OCI-LY1 (cell line): ENCODE results near the gene ESPNL.
"Not testable (repeated sequence)": the region's sequence is repeated elsewhere in the genome, so short reads cannot be mapped to it uniquely, and the experiment has no call there.

Experiments used
- H2AFZ ChIP-seq: fragments of 200-600 bp; sonication (generic), shearing (Covaris generic); 2 replicates; pipeline ENCODE4 v1.6.0; 2014; ENCODE audit warnings: antibody characterized with exemption, mild to moderate bottlenecking, low read length
- H3F3A ChIP-seq: fragments of 200-600 bp; sonication (generic), shearing (Covaris generic); 2 replicates; pipeline ENCODE4 v1.6.0; 2014; ENCODE audit warnings: mild to moderate bottlenecking, antibody characterized with exemption, low read length, moderate library complexity; ENCODE audit not compliant: insufficient read depth
- H3K27ac ChIP-seq: fragments of 200-600 bp; sonication (generic); 2 replicates; pipeline ENCODE4 v1.5.1; 2014; ENCODE audit warnings: low read length, mixed run types, mild to moderate bottlenecking, low read depth; ENCODE audit not compliant: poor library complexity, severe bottlenecking
- H3K27me3 ChIP-seq: fragments of 200-600 bp; sonication (generic); 2 replicates; pipeline ENCODE4 v1.6.0; 2014; ENCODE audit warnings: antibody characterized with exemption, mild to moderate bottlenecking, low read length, moderate library complexity; ENCODE audit not compliant: insufficient read depth
- H3K36me3 ChIP-seq: fragments of 200-600 bp; sonication (generic); 2 replicates; pipeline ENCODE4 v1.6.1; 2014; ENCODE audit warnings: mild to moderate bottlenecking, antibody characterized with exemption, low read length, moderate library complexity, mixed read lengths; ENCODE audit not compliant: insufficient read depth
- H3K4me1 ChIP-seq: fragments of 200-600 bp; sonication (generic); 2 replicates; pipeline ENCODE4 v1.5.1; 2014; ENCODE audit warnings: mild to moderate bottlenecking, low read length, moderate library complexity; ENCODE audit not compliant: insufficient read depth, severe bottlenecking
- H3K4me2 ChIP-seq: fragments of 200-600 bp; sonication (generic), shearing (Covaris generic); 2 replicates; pipeline ENCODE4 v1.6.1; 2014; ENCODE audit warnings: low read length
- H3K4me3 ChIP-seq: fragments of 200-600 bp; sonication (generic); 2 replicates; pipeline ENCODE4 v1.5.1; 2014; ENCODE audit warnings: low read length, low read depth, mild to moderate bottlenecking, mixed read lengths; ENCODE audit not compliant: poor library complexity, severe bottlenecking
- H3K79me2 ChIP-seq: fragments of 200-600 bp; shearing (Covaris generic); 2 replicates; pipeline ENCODE4 v1.6.1; 2016; ENCODE audit warnings: mixed run types, low read length, mixed read lengths; ENCODE audit not compliant: insufficient read depth
- H3K9ac ChIP-seq: fragments of 200-600 bp; sonication (generic), shearing (Covaris generic); 2 replicates; pipeline ENCODE4 v1.6.1; 2014; ENCODE audit warnings: mild to moderate bottlenecking, low read length, mixed read lengths
- H3K9me2 ChIP-seq: fragments of 200-600 bp; sonication (generic), shearing (Covaris generic); 2 replicates; pipeline ENCODE4 v1.6.1; 2014; ENCODE audit warnings: low read depth, mild to moderate bottlenecking, low read length, mixed read lengths
- H3K9me3 ChIP-seq: fragments of 200-600 bp; shearing (Covaris generic); 2 replicates; pipeline ENCODE4 v1.6.1; 2014; ENCODE audit warnings: low read length, mixed read lengths
- H4K20me1 ChIP-seq: fragments of 200-600 bp; sonication (generic), shearing (Covaris generic); 2 replicates; pipeline ENCODE4 v1.6.0; 2016; ENCODE audit warnings: mild to moderate bottlenecking, low read length; ENCODE audit not compliant: insufficient read depth
- EZH2 ChIP-seq: fragments of 200-600 bp; sonication (generic), shearing (Covaris generic); IDR thresholded peaks from 2 replicates; pipeline ENCODE4 v1.8.0; 2017; ENCODE audit warnings: borderline replicate concordance, mixed run types, mild to moderate bottlenecking, antibody characterized with exemption, low read length, moderate library complexity, mixed read lengths
- TF ChIP-seq, protein P1 (sequence below): fragments of 200-600 bp; sonication (generic), shearing (Covaris generic); IDR thresholded peaks from 2 replicates; pipeline ENCODE4 v1.5.1; 2017; ENCODE audit warnings: mild to moderate bottlenecking, antibody characterized with exemption, low read length, moderate library complexity, mixed read lengths

Gene ESPNL

DNA sequence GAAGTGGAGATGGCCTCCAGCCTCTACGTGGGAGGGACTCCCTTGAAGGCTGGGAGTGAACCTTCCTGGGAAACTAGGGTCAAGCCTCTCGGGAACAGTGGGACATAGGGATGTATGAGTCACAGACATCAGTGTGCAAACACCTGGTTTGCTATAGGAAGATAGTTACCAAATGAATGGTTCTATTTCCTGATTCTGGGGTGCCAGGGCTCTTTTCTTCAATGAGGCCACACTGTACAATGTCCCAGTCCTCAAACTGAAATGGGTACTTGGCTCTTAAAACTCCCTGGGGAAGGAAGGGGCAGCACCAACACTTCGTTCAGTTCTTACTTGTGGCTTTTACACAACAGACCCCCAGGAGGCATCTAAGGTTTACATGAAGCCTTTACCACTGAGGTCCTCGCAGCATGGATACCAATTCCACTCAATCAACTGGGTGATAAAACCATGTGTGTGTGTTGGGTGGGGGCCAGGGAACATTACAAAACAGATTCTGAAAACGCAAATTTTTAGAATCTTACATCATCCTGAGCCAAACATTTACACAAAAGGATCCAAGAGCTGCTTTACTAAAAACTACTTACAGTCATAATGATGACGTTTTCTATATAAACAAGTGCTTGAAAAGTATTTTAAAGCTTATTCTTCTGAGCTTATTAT, 69.0 kb downstream of the ESPNL start:
- no peak overlapping the region for H3K27ac ChIP-seq
- no peak overlapping the region for H3K4me3 ChIP-seq
- H3K9ac ChIP-seq, result no peak overlapping the region
- H3K36me3 ChIP-seq, result peaks cover 52% of the 10 kb centered on the region
- no peak overlapping the region for H3K4me2 ChIP-seq
- H3K27me3 ChIP-seq, result no peaks in the 10 kb centered on the region
- no peak overlapping the region for H2AFZ ChIP-seq
- no peaks in the 10 kb centered on the region for H4K20me1 ChIP-seq
- H3K9me3 ChIP-seq, result no peaks in the 10 kb centered on the region
- H3K4me1 ChIP-seq, result no peaks in the 10 kb centered on the region
- TF ChIP-seq, protein P1, sequence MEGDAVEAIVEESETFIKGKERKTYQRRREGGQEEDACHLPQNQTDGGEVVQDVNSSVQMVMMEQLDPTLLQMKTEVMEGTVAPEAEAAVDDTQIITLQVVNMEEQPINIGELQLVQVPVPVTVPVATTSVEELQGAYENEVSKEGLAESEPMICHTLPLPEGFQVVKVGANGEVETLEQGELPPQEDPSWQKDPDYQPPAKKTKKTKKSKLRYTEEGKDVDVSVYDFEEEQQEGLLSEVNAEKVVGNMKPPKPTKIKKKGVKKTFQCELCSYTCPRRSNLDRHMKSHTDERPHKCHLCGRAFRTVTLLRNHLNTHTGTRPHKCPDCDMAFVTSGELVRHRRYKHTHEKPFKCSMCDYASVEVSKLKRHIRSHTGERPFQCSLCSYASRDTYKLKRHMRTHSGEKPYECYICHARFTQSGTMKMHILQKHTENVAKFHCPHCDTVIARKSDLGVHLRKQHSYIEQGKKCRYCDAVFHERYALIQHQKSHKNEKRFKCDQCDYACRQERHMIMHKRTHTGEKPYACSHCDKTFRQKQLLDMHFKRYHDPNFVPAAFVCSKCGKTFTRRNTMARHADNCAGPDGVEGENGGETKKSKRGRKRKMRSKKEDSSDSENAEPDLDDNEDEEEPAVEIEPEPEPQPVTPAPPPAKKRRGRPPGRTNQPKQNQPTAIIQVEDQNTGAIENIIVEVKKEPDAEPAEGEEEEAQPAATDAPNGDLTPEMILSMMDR, result no peak
- TF ChIP-seq EZH2, result no peak
- H3K9me2 ChIP-seq, result no peaks in the 10 kb centered on the region
- H3F3A ChIP-seq, result no peaks in the 10 kb centered on the region
- no peaks in the 10 kb centered on the region for H3K79me2 ChIP-seq

DNA sequence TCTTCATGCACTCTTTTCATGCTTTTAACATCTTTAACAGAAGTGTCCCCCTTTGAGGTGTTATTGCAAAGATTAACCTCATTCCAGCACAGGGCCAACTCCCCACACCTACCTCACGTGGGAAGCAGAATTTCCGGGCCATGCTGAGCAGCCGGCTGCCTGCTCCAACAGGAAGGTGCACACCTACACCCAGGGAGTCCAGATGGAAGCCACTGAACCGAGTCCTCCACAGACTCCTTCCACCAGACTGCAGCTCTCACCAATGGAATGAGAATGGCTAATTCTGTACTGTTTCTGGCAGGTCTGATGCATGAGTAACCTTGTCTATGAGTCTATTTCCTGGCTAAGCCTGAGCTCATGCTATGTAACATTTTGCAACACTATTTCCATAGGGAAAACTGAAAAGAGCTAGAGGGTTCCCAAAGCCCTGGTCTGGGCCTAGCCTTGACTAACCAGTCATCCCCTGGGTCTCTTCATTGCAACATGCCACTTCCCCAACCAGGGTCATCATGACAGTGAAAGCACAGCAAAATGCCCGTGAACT, 69.6 kb downstream of the ESPNL start:
- Histone ChIP-seq H4K20me1 (no peaks in the 10 kb centered on the region), H3K4me3 (no peak overlapping the region), H3K9me3 (no peaks in the 10 kb centered on the region), H3F3A (no peaks in the 10 kb centered on the region), H2AFZ (no peak overlapping the region), H3K27ac (no peak overlapping the region), H3K4me1 (no peaks in the 10 kb centered on the region), H3K79me2 (no peaks in the 10 kb centered on the region), H3K27me3 (no peaks in the 10 kb centered on the region), H3K36me3 (peaks cover 58% of the 10 kb centered on the region), H3K4me2 (no peak overlapping the region), H3K9ac (no peak overlapping the region), H3K9me2 (no peaks in the 10 kb centered on the region)
- no peak for TF ChIP-seq EZH2
- TF ChIP-seq, protein P1, result no peak

DNA sequence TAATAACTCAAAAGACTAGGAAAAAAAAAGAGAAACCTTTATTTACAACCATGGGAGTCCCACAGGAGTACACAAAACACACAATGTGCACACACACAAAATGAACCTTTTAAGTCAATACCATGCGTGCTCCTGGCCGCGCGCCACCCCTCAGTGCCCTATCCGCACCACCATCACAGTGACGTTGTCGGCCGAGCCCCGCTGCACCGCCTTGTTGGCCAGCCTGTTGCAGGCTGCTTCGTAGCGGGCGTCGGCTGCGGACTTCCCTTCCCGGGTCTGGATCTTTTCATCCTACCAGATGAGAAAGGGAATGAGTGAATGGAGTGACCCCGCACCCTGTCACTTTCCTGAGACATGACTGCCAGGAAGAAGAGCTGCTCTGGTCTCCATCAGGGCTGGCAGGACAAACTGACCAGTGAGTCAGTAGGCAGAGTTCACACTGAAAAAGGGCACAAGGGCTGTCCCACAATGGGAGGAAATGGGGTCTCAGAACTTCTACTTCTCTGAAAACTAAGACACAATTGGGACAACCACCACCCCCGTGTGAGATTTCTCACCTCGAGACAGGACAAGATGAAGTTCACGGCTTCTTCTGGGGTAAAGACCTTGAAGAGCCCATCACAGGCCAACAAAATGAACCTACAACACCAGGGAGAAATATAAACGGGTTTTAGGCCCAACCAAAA, 70.4 kb downstream of the ESPNL start:
- Histone ChIP-seq H3K9me2 (no peaks in the 10 kb centered on the region), H3K27ac (no peak overlapping the region), H3K27me3 (no peaks in the 10 kb centered on the region), H3F3A (no peaks in the 10 kb centered on the region), H3K9ac (no peak overlapping the region), H3K4me3 (no peak overlapping the region), H4K20me1 (no peaks in the 10 kb centered on the region), H3K9me3 (no peaks in the 10 kb centered on the region), H3K4me1 (no peaks in the 10 kb centered on the region), H2AFZ (no peak overlapping the region), H3K36me3 (peaks cover 66% of the 10 kb centered on the region), H3K79me2 (no peaks in the 10 kb centered on the region), H3K4me2 (no peak overlapping the region)
- TF ChIP-seq EZH2, result no peak

DNA sequence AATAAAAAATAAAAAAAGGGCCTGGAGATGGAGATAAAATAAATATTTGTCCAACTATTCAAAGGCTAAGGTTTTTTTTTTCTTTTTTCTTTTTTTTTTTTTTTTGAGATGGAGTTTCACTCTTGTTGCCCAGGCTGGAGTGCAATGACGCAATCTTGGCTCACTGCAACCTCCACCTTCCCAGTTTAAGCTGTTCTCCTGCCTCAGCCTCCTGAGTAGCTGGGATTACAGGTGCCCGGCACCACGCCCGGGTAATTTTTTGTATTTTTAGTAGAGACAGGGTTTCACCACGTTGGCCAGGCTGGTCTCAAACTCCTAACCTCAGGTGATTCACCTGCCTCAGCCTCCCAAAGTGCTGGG, 70.9 kb downstream of the ESPNL start:
- H3K4me3 ChIP-seq, H3K9ac ChIP-seq, H3F3A ChIP-seq, H3K9me3 ChIP-seq, H2AFZ ChIP-seq, H3K27me3 ChIP-seq, H3K4me2 ChIP-seq, H3K9me2 ChIP-seq, H3K4me1 ChIP-seq, H3K79me2 ChIP-seq, H4K20me1 ChIP-seq, H3K27ac ChIP-seq: not testable (repeated sequence)
- peaks cover 68% of the 10 kb centered on the region for H3K36me3 ChIP-seq
